Measurements from ENCODE around the gene CROCC.

GRCh38 chr1:16921391-16922185, at the start of gene CROCC:
- no peak for TF ChIP-seq CTCF (IDR thresholded peaks at IDR 0.05; ENCODE audit: low read length)
- no peak for TF ChIP-seq EZH2 (optimal IDR thresholded peaks at IDR 0.05; ENCODE audit: low read depth, low read length)
- no peak for TF ChIP-seq EZH2phosphoT487 (IDR thresholded peaks at IDR 0.05; ENCODE audit: low read length)

All from MM.1S (cell line).